ENCODE measurements around the gene PRKAG1. TPM values are rescaled to one million over a fixed set of nuclear protein-coding genes. Genes with fewer than 3 reads are reported as not detected.

PRKAG1 gene
- total RNA-seq, 6 experiments from 2014 or later, result 24.8 to 36.2 (median 30.1) TPM

- Histone ChIP-seq H3K36me3 (no peaks in the 10 kb centered on the region), H3K27ac (no peak overlapping the region), H3K27me3 (peaks cover 0 to 3% of the 10 kb centered on the region in 2 donors), H3K9me3 (no peaks in the 10 kb centered on the region), H3K4me1 (peaks cover 0 to 37% (median 4%) of the 10 kb centered on the region in 4 donors), H3K4me3 (peak overlapping the region in 1 of 3 donors; percentile 37)
- DNase-seq (peak; percentile 77 to 84 (median 82)), ATAC-seq (peak; percentile 85 to 89 (median 87))
- WGBS (ENCODE audit: insufficient coverage, low coverage, low lambda C conversion rate, missing lambda C conversion rate), result 11% methylated on average over 15 of the region's 32 CpGs
- intact Hi-C loops (cut with DNase I), result no loop called here
- no peak for TF ChIP-seq POLR2A (IDR thresholded peaks at IDR 0.05)
- TF ChIP-seq CTCF (IDR thresholded peaks at IDR 0.05), result peak; percentile 76 to 90 (median 84)
Measured at GRCh38 chr12:48995086-48995879, 23.3 kb downstream of the PRKAG1 start.

GRCh38 chr12:48994224-48995085, 24.1 kb downstream of the PRKAG1 start:
- Histone ChIP-seq H3K27ac (no peak overlapping the region), H3K4me3 (no peak overlapping the region), H3K27me3 (peaks cover 0 to 3% of the 10 kb centered on the region in 2 donors), H3K9me3 (no peaks in the 10 kb centered on the region), H3K4me1 (peaks cover 0 to 30% (median 4%) of the 10 kb centered on the region in 4 donors), H3K36me3 (no peaks in the 10 kb centered on the region)
- TF ChIP-seq CTCF (IDR thresholded peaks at IDR 0.05), result no peak
- no peak for TF ChIP-seq POLR2A (IDR thresholded peaks at IDR 0.05)
- no peak for DNase-seq
- no peak for ATAC-seq
- intact Hi-C loops (cut with DNase I), result no loop called here
- 5% methylated on average over 7 of the region's 32 CpGs for WGBS (ENCODE audit: insufficient coverage, low coverage, low lambda C conversion rate, missing lambda C conversion rate)

GRCh38 chr12:48993787-48994186, 24.8 kb downstream of the PRKAG1 start:
- H3K27me3 ChIP-seq, result peaks cover 0 to 3% of the 10 kb centered on the region in 2 donors
- no peaks in the 10 kb centered on the region for H3K9me3 ChIP-seq
- H3K4me1 ChIP-seq, result peaks cover 0 to 27% (median 4%) of the 10 kb centered on the region in 4 donors
- no peak for ATAC-seq
- intact Hi-C loops (cut with DNase I), result no loop called here
- TF ChIP-seq CTCF (IDR thresholded peaks at IDR 0.05), result no peak
- TF ChIP-seq POLR2A (IDR thresholded peaks at IDR 0.05), result no peak
- no peak for DNase-seq
- H3K4me3 ChIP-seq, result no peak overlapping the region
- WGBS (ENCODE audit: insufficient coverage, low coverage, low lambda C conversion rate, missing lambda C conversion rate), result 74% methylated on average over 3 of the region's 3 CpGs
- H3K36me3 ChIP-seq, result no peaks in the 10 kb centered on the region
- no peak overlapping the region for H3K27ac ChIP-seq

- no peak for DNase-seq
- H3K36me3 ChIP-seq, result no peaks in the 10 kb centered on the region
- WGBS (ENCODE audit: insufficient coverage, low coverage, low lambda C conversion rate, missing lambda C conversion rate), result 39% methylated on average over 5 of the region's 8 CpGs
- intact Hi-C loops (cut with DNase I), result no loop called here
- TF ChIP-seq POLR2A (IDR thresholded peaks at IDR 0.05), result no peak
- TF ChIP-seq CTCF (IDR thresholded peaks at IDR 0.05), result no peak
- H3K4me1 ChIP-seq, result peaks cover 0 to 10% (median 0%) of the 10 kb centered on the region in 4 donors
- ATAC-seq, result no peak
- H3K4me3 ChIP-seq, result no peak overlapping the region
- H3K27me3 ChIP-seq, result peaks cover 0 to 3% of the 10 kb centered on the region in 2 donors
- H3K9me3 ChIP-seq, result no peaks in the 10 kb centered on the region
- H3K27ac ChIP-seq, result no peak overlapping the region
Measured at GRCh38 chr12:48991247-48992050, 27.1 kb downstream of the PRKAG1 start.
